Suppressor macrophage treated with lipopolysaccharide for 4 hours (primary cell): ENCODE results near the gene SGCD.

Source experiments
- DNase-seq: peaks from one replicate; pipeline ENCODE4 v3.0.0-alpha.2; 2020

SGCD gene

DNA sequence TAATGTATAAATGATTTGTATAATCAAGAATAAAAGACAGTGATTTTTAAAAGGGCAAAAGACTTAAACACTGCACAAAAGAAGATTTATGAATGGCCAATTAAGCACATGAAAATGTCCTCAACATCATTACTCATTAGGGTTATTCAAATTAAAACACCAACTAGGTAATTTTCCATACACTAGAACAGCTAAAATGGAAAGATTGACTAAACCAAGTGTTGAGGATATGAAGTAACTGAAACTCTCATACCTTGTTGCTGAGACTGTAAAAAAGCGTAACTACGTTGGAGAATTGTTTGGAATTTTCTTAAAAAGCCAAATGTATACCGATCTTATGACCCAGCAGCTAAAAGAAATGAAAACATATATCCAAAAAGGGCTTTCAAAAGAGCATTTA is 144.9 kb downstream of the SGCD start:
- no peak for DNase-seq

DNA sequence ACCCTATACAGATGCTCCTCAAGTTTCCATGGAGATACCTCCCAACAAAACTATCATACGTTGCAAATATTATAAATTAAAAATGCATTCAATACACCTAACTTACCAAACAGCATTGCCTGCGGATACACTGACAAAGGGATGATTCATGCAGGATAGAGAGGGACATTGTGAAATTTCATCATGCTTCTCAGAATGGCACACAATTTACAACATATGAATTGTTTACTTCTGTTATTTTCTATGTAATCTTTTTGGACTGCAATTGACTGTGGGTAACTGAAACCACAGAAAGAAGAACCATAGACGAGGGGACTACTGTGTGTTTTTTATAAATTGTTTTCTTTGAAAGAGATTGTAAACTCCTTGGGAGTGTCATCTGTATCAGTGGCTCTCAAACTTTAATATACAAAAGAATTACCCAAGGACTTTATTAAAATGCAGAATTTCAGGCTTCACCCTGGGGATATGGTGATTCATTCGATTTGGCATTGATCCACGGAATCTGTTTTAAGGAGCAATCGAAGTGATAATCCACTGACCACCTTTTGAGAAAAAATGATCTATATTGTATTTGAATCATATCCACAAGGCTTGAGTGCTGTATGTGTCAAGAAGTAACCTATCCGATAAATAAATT is 146.4 kb downstream of the SGCD start:
- DNase-seq: no peak

DNA sequence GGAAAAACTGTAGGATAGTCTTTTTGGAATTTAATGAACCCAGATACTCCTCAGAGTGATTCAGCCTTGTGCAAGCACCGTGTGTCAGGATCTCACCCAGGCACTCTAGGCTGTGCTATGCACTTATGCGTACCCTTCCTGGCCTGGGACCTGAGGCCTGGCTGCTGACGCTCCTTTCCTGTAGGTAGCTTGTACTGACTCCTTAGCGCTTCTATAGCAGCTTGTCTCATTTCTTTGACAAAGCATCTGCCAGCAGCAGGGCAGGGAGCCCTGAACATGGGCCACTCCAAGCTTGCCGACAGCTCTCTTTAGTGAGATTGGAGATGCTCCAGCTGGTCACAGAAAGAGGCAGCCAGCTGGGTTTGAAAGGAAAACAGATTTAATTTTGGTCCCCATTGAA is 147.3 kb downstream of the SGCD start:
- no peak for DNase-seq

DNA sequence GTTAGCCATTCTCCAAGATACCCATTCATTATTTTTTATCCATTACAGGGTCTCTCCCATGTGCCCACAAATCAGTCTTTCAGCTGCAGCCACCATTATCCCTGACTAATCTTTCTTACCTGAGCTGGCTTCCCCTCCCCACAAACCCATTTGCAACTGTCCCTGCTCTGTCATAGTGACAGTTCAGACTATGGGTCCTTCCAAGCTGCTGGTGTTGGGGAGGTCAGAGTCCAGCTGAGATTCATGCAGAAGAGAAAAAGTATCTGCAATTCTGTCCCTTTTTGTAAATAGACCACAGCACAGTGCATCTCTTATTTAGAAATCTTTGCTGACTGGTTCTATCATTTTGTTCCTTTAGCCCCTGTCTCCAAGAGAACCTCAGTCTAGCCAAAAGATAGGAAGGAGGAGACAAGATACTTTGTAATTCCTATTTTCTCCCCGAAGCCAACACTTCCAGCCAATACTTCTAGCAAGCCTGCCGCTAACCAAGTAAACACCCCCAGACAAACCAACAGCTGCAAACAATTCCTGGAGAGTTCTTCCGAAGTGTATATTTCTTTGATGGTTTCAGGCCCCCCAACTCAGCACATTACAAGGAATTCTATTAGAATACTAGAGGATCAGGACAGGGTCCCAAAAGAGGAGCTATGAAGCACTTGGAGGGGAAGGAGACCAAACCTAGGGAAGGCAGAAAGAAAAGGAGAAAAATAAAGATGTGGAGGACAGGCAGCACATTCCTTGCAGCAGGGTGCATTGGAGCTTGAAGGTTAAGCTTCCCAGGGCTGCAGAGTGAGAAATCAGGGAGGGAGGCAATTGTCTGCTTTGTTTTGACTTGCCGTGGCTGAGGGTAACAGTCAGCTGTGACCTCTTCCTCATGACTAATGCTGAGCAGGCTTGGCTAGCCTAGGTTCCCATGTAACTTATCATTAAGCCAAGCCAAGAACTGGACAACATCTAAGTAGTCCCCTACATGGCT is 148.5 kb downstream of the SGCD start:
- DNase-seq: no peak

DNA sequence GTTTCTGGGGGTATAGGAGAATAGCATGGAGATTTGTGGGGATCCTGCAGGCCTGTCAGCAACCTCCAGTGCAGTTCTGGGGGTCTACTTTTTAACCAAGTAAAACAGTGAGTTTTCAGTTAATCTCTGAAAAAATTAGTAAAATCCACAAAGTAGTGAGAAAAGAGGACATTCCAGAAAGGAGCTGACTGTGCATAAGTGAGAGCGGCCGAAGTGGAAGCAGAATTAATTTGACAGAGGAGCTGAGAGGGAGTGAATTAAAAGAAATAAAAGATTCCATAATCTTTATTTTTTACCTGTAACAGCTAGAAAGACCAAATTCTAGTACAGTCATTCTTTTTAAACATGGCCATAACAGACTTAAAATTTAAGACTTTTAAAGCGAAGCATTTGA is 149.2 kb downstream of the SGCD start:
- DNase-seq: no peak

DNA sequence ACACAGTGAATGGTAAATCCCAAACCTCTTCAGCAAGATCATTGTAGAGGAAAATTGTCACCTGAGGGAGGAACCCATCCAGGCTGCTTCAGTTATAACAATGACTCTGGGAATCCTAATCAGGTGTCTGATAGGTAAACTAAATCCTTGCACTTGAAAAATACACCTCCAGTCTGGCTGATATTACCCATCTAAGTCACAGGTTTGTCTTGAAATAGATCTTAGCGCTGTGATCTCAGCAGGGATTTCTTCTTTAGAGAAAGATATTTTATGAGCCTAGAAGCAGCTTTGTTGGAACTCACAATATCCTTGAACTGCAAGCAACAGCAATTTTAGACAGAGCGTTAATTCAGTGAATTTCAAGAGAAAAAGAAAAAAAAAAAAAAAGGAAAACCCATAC is 149.7 kb downstream of the SGCD start:
- DNase-seq: no peak

DNA sequence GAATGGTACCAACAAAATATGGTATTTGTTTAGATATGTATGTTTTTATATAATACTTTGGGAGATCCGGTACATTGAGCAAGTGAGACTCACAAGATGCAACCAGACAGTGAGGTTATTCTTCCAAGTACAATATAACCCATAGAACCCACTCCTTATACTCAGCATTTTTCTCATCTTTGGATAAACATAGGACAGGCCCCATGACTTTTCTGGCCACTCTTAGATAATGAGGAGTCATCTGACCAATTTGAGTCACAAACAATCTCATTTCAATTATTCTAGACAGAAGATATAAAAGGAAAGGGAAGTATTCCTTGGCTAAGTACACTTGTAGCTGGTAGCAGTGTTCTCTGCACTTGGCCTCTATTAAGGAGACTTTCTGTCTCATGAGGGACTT is 150.2 kb downstream of the SGCD start:
- DNase-seq: no peak

DNA sequence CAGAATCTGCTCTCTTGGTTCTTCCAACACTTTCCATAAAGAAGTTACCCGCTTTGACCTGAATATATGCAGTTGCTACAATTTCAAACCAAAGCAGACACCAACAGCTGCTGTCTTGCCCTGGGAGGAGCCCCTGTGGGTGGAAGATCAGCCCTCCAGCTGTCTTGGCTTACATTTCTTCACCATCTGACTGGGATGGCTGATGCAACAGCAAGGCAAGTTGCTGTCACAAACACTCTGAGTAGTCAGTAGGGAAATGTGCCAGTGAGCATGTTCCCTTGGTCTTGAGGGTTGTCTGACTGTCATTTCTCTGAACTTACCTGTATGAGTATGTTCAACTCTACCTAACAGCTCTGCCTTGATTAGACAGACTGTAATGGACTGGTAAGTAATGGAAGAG is 152.9 kb downstream of the SGCD start:
- DNase-seq: no peak

DNA sequence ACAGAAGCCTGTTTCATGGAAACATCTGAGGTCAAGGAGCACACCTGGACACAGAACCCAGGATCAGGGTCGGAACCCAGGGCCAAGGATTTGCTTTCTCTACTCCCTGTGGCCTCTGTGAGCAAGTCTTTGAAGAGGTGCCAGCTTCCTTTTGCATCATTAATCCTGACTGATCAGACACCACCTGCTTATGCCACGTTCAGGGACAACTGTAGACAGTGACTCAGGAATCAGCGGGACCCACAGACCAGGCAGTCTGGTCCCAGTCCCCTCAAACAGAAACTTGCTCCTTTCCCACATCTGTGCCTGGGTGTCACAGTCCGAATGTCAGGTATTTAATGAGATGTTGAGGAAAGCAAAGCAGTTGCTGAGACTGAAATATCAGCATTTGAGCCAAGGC is 154.8 kb downstream of the SGCD start:
- DNase-seq: no peak

DNA sequence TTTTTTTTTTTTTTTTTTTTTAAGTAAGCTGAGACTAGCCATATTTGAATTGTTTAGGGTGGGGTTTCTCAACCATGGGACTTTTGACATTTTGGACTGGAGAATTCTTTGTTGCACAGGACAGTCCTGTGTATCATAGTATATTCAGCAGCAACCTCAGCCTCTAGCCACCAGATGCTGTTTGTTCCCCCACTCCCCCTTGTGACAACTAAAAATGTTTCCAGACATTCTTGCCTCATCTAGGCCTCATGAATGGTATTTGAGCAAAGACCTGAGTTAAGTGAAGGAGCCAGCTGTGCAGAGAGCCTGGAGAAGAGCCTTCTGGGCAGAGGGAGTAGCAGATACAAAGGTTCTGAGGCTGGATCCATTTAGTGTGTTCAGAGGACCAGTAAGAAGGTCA is 155.9 kb downstream of the SGCD start:
- no peak for DNase-seq

DNA sequence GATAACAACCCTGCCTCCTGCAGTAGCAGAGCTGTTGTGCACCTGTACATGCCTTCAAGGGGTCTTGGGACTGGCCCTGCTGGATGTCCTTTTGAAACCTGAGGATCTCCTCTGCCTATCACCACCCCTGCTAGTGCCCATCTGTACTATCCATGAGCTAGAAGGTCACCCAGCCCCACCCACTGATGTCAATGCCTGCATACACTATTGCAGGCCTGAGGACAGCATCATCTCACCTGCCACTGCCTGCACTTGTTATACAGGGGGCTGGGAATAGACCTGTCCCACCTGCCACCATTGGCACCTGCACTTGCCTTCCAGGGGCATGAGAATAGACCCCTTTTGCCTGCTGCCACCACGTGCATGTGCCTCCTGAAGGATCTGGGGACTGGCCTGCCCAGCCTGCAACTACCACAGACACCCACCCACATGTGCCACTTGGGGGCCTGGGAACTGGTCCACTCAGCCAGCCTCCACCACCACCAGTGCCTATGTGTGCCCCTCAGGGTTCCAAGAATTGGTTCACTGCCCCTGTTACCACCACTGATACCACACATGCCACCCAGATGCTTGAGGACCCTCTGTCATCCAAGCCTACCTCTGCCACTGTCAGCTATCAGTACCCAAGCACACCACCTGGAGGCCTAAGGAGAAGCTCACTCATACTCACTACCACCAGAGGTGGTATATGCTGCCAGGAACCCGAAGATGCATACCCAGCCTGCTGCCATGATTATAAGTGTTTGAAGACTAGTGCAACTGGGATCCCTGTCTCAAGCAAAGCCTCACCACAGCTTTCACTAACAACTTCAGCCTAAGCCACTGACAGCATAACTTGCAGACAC is 159.7 kb downstream of the SGCD start:
- no peak for DNase-seq

DNA sequence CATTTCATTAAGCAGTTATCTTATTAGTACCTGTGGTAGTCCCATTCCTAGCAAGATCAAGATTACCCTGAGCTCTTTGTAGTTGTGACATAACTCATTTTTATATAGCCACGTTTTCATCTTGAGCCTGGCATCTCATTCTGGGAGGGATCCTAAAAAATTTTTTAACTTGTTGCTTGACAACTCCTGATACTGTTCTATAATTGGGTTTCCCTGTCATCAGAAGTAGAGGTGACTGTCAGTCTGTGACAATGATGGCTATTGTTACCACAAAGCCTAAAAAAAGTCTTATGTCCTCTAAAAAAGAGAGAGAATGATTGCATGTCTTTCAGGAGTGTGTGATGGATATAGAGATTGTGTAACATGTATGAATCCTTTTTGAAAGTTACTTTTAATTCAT is 164.8 kb downstream of the SGCD start:
- DNase-seq: no peak

DNA sequence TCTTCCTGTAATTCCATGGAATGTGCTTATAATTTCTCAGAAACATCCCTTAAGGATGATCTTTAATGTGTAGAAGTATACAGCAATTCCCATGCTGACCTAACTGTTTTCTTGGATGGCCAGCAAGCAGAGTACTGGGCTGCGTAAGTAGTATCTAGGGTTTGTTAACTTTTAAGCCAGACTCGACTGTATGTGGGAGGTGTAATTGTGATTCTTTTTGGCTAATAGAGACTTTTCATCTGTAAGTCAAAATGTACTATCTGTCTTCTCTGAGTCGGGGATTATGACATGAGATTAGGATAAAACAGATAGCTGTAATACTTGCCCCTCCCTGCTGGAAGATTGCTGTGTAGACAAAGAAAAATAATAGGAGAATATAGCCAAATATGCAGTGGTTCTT is 169.3 kb downstream of the SGCD start:
- no peak for DNase-seq

DNA sequence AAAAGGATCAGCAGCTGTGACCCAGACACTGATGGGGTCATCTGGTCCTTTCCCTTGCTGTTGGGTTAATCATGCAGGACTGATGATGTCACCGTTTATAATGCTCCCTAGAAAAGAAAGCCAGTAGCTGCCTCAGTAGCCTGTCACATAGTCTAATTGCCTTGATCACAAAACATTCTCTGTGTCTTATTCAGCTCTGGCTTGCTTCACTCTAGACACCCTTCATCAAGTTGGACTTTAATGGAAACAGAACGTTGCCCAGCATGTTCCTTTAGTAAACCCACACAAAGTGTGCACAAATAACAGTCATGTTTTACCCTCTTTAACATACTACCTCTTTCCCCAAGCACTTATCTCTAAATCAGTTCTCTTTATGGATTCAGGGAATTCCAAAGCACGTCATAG is 170.8 kb downstream of the SGCD start:
- DNase-seq: no peak

DNA sequence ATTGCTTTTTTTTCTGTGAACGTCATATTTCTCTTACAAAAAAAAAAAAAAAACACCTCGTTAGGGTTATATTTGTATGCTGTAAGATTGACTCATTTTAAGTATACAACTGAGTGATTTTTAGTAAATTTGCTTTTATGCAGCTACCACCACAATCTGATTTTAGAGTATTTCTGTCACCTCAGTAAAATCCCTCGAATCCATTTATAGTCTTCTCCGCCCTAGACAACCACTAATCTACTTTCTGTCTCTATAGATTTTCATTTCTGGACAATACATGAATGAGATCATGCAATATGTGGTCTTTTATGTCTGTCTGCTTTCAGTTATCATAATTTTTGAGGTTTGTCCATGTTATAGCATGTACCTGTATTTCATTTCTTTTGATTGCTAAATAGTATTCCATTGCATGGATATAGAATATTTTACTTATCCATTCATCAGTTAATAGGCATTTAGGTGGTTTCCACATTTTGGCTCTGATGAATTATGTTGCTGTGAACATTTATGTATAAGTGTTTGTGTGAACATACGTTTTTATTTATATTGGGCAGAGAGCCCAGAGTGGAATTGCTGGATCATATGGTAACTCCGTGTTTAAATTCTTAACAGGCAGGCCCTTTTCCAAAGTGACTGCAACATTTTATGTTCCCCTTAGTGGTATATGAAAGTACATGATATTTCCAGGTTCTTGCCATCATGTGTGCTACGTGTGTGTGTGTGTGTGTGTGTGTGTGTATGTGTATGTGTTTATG is 171.4 kb downstream of the SGCD start:
- DNase-seq: no peak

DNA sequence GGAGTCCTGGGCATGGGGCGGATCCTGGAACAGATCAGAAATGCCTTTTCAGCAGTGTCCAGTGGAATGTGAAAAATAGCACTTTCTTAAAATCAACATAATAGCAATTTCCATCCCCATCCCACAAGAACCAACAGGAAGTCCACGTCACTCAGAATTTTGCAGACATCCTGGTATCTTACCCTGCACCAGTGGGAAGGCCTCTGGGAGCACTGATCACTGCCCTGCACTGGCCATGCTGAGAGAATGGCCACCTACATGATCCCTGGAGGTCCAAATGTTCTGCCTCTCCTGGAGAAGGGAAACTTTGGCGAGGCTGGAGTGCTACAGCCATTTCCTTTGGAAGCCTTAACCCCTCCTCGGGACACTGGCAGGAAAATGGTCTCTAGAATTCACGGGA is 173.8 kb downstream of the SGCD start:
- no peak for DNase-seq

DNA sequence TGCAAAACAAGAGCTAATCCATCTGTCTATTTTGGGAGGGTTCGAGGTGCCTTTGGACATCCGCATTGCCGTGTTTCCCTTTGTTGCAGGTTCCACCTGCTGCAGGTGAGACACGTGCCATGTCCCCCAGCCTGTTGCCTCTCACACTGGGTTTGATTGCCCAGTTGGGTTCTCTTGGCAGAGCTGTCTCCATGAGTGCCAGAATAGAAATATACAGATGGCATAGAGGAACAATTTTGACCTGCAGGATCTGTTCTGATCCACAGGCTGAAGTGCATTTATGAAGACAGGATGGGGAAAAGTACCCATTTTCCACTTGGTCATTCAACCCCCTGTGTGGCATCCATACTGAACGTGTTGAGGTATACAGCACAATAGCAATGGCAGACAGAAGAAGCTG is 178.1 kb downstream of the SGCD start:
- DNase-seq: no peak

DNA sequence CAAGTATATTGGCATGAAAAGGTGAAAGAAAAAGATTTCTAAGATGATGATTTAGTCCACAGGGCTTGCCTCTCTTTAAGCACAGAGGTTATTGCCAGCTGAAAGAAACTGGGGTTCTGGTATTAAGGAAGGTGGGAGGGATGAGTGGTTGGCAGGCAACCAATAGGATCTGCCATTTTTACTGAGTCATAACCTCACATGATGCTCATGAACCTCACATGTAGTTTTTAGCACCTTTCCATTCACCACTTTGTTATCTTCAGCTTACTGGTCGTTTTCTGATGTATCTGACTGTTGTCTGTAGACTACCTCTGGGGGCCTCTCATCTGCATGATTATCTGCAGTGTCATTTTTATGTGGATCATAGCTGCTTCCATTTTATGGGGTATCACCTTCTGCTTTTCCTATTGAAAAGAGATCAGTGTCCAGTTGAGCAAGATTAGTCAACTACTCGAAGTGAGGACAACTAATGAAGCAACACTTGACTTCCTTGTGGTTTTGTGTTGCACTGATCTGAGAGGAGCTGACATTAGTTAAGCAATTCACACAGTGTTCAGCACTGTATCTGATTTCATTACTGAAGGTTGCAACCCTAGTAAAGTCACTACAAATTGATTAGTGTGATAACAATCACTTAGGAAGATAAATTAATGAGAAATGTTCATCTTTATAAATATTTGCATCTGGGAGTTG is 186.3 kb downstream of the SGCD start:
- no peak for DNase-seq

DNA sequence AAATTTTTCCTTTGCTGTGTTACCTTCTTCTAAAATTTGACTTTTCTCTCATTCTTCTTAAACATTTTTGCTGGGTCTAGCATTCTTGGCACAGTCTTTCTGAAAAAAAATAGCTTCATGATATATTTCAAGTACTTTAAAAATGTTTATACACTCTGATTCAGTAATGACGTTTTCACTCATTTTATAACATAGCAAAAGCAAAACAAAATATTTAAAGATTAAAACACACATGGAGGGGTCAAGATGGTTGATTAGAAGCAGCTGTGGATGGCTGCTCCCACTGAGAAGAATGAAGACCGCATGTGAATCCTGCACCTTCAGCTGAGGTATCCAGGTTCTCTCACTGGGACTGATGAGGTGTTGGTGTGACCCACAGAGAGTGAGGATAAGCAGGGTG is 188.2 kb downstream of the SGCD start:
- DNase-seq: no peak

DNA sequence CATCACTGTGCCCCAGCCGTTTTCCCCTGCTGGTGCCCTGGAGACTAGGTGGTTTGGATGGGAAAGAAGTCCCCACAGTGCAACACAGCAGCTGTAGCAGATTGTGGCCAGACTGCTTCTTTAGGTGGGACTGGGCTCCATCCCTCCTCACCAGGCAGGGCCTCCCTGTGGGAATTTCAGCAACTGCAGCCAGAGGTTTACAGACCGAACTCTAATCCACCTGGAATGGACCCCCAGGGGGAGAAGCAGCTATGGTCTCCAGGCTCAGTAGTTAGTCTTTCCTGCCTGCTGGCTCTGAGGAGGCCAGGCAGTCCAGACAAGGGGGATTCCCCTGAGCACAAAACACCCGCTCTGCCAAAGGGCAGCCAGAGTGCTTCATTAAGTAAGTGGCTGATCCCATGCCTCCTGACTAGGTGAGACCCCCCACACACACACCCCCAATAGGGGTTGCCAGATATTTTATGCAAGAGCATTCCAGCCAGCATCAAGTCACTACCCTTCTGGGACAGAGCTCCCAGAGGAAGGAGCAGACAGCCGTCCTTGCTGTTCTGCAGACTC is 188.9 kb downstream of the SGCD start:
- no peak for DNase-seq

DNA sequence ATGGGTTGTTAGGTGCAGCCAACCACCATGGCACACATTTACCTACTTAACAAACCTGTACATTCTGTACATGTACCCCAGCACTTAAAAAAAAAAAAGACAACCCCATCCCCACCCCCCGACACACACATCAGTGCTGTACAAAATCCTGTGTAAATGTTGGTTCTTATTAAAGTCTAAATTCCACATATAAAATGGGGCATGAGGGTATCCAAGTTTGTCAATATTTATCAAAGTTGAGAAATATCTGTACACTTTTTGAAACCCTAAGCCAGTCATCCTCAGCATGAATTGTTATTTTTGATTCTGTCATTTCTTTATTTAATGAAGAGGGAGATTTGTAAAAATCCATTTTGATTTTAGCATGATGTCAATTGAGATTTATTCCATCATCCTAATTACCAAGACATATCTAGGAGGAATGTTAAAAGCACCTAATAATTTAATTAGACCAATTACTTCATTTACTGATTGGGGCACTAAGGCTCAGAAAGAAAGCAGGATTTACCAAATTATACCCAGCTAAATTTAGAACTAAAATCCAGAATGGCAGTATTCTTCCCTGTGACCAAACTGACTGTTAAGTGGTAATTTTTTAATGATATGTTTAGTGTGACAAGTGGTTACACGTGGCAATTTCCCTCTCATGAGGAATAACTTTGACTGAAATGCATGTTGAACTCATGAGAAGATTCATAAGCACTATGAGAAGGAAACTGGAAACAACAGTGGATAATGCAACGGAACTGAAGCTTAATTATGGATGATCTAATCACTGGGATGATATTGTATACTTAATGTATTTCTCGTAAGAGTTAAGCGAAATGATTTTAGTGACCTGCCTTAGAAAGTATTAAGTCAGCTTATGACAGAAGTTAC is 195.9 kb downstream of the SGCD start:
- DNase-seq: no peak
